ENCODE data around the gene FRY.

The FRY gene

DNA sequence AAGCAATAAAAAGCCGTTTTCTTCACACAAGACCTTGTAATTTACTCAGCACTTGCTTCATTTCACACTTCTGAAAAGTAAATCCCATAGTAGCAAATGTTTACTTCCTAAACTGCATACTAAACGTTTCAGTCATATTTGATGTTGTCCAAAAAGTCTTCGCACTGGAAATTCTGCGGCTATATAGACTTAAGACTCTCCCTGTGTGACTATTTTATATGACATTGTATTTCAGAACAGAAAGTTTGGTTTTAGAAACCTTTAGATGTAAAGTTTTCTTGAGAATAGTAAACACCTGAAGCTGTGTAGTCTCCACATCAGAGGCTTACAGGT is 254.0 kb downstream of the FRY start:
- H3K27me3 ChIP-seq (ENCODE audit: insufficient read depth, poor library complexity, severe bottlenecking), result no peaks in the 10 kb centered on the region
- H3K27ac ChIP-seq (replicated peaks), result no peak overlapping the region
- no peak for TF ChIP-seq SPI1 (IDR thresholded peaks at IDR 0.05; ENCODE audit: borderline replicate concordance, low read depth)
- TF ChIP-seq, protein P1, sequence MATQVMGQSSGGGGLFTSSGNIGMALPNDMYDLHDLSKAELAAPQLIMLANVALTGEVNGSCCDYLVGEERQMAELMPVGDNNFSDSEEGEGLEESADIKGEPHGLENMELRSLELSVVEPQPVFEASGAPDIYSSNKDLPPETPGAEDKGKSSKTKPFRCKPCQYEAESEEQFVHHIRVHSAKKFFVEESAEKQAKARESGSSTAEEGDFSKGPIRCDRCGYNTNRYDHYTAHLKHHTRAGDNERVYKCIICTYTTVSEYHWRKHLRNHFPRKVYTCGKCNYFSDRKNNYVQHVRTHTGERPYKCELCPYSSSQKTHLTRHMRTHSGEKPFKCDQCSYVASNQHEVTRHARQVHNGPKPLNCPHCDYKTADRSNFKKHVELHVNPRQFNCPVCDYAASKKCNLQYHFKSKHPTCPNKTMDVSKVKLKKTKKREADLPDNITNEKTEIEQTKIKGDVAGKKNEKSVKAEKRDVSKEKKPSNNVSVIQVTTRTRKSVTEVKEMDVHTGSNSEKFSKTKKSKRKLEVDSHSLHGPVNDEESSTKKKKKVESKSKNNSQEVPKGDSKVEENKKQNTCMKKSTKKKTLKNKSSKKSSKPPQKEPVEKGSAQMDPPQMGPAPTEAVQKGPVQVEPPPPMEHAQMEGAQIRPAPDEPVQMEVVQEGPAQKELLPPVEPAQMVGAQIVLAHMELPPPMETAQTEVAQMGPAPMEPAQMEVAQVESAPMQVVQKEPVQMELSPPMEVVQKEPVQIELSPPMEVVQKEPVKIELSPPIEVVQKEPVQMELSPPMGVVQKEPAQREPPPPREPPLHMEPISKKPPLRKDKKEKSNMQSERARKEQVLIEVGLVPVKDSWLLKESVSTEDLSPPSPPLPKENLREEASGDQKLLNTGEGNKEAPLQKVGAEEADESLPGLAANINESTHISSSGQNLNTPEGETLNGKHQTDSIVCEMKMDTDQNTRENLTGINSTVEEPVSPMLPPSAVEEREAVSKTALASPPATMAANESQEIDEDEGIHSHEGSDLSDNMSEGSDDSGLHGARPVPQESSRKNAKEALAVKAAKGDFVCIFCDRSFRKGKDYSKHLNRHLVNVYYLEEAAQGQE (IDR thresholded peaks at IDR 0.05; ENCODE audit: insufficient replicate concordance, low read depth), result no peak
- no peak for TF ChIP-seq POLR2AphosphoS5 (IDR thresholded peaks at IDR 0.05; ENCODE audit: low read depth)
- TF ChIP-seq, protein P2, sequence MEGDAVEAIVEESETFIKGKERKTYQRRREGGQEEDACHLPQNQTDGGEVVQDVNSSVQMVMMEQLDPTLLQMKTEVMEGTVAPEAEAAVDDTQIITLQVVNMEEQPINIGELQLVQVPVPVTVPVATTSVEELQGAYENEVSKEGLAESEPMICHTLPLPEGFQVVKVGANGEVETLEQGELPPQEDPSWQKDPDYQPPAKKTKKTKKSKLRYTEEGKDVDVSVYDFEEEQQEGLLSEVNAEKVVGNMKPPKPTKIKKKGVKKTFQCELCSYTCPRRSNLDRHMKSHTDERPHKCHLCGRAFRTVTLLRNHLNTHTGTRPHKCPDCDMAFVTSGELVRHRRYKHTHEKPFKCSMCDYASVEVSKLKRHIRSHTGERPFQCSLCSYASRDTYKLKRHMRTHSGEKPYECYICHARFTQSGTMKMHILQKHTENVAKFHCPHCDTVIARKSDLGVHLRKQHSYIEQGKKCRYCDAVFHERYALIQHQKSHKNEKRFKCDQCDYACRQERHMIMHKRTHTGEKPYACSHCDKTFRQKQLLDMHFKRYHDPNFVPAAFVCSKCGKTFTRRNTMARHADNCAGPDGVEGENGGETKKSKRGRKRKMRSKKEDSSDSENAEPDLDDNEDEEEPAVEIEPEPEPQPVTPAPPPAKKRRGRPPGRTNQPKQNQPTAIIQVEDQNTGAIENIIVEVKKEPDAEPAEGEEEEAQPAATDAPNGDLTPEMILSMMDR (IDR thresholded peaks at IDR 0.05; ENCODE audit: insufficient read depth, low read length), result no peak
- no peak for TF ChIP-seq GABPA (IDR thresholded peaks at IDR 0.05; ENCODE audit: low read depth)

DNA sequence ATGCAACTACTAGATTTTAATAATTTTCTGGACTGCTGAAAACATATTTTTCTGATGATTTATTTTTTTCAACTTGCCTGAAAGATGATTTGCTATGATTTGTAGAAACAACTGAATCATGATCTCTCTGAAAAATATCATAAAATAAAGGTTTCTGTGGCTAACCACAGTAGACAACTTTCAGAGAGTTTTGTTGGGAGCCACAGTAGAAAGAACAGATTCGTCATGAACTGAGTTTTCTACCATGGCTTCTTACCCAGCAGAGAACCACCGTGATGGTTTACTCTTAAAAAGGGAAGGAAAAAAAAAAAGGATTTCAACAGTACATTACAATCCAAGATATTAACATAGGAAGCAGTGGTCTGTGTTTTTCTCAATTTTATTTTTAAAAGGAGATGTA is 265.6 kb downstream of the FRY start:
- no peak overlapping the region for H3K4me3 ChIP-seq (replicated peaks; ENCODE audit: insufficient read depth, low read length)
- H3K27me3 ChIP-seq (ENCODE audit: insufficient read depth, poor library complexity, severe bottlenecking), result no peaks in the 10 kb centered on the region
- TF ChIP-seq, protein P1 (IDR thresholded peaks at IDR 0.05; ENCODE audit: insufficient replicate concordance, low read depth), result no peak
- TF ChIP-seq, protein P2 (IDR thresholded peaks at IDR 0.05; ENCODE audit: insufficient read depth, low read length), result no peak
- TF ChIP-seq GABPA (IDR thresholded peaks at IDR 0.05; ENCODE audit: low read depth) (no peak), SPI1 (IDR thresholded peaks at IDR 0.05; ENCODE audit: borderline replicate concordance, low read depth) (no peak), POLR2AphosphoS5 (IDR thresholded peaks at IDR 0.05; ENCODE audit: low read depth) (no peak)
- H3K27ac ChIP-seq (replicated peaks), result no peak overlapping the region
- DNase-seq (ENCODE audit: low read depth in 1 of 2, low spot score in 1 of 2), result no peak

More for the DNA sequence above, 254.0 kb downstream of the FRY start:
- no peak overlapping the region for H3K4me3 ChIP-seq (replicated peaks; ENCODE audit: insufficient read depth, low read length)
- DNase-seq (ENCODE audit: low read depth in 1 of 2, low spot score in 1 of 2), result no peak

DNA sequence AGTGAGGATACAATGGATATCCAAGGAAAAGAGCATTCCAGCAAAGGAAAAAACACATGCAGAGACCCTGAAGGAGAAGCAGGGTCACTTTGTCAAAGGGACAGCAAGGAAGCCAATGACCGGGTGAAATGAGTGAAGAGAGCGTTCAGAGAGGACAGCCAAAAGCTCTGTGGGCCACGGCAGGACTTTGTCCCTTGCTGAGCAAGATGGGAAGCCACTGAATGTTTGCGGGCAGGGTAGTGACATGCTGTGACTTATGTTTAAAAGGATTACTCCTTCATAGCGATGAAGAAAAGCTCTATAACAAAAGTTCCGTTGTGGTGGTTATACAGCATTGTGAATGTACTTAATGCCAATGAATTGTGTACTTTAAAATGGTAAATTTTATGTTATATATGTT is 267.1 kb downstream of the FRY start:
- Histone ChIP-seq H3K27me3 (ENCODE audit: insufficient read depth, poor library complexity, severe bottlenecking) (no peaks in the 10 kb centered on the region), H3K4me3 (replicated peaks; ENCODE audit: insufficient read depth, low read length) (no peak overlapping the region)
- TF ChIP-seq GABPA (IDR thresholded peaks at IDR 0.05; ENCODE audit: low read depth) (no peak), SPI1 (IDR thresholded peaks at IDR 0.05; ENCODE audit: borderline replicate concordance, low read depth) (no peak), POLR2AphosphoS5 (IDR thresholded peaks at IDR 0.05; ENCODE audit: low read depth) (no peak)
- TF ChIP-seq, protein P2 (IDR thresholded peaks at IDR 0.05; ENCODE audit: insufficient read depth, low read length), result no peak
- TF ChIP-seq, protein P1 (IDR thresholded peaks at IDR 0.05; ENCODE audit: insufficient replicate concordance, low read depth), result no peak

More for the DNA sequence above, 267.1 kb downstream of the FRY start:
- H3K27ac ChIP-seq (replicated peaks), result no peak overlapping the region
- DNase-seq (ENCODE audit: low read depth in 1 of 2, low spot score in 1 of 2), result no peak

Data from HL-60 (cell line).